H1 (cell line): Measurements from ENCODE around the gene RNF220. TPM values are rescaled to one million over a fixed set of nuclear protein-coding genes. Genes with fewer than 3 reads are reported as not detected.

Experiments
- BACH1 ChIP-seq: IDR thresholded peaks from 2 replicates; pipeline ENCODE4 v1.6.1; 2012; ENCODE audit warnings: low read length, improper control_type of control experiment
- CBX5 ChIP-seq: fragments of 300-800, 300-1000 bp; sonication (generic); IDR thresholded peaks from 2 replicates; pipeline ENCODE4 v1.7.1; 2016; ENCODE audit warnings: antibody characterized with exemption, low read length, low read depth
- GTF2F1 ChIP-seq: IDR thresholded peaks from 2 replicates; pipeline ENCODE4 v1.6.1; 2012; ENCODE audit warnings: low read depth, low read length, improper control_type of control experiment, borderline replicate concordance
- HDAC6 ChIP-seq: IDR thresholded peaks from one replicate; pipeline ENCODE4 v1.7.1; 2012; ENCODE audit warnings: low read depth, mild to moderate bottlenecking, inconsistent platforms, low read length, moderate library complexity
- KDM1A ChIP-seq: fragments of 200-600, 300-600 bp; sonication (generic); IDR thresholded peaks from 2 replicates; pipeline ENCODE4 v1.7.1; 2016; ENCODE audit warnings: mild to moderate bottlenecking, low read length, borderline replicate concordance
- KDM4A ChIP-seq: IDR thresholded peaks from one replicate; pipeline ENCODE4 v1.7.1; 2012; ENCODE audit warnings: low read depth, mild to moderate bottlenecking, moderate library complexity, low read length, inconsistent platforms; ENCODE audit not compliant: severe bottlenecking
- NANOG ChIP-seq: IDR thresholded peaks from 2 replicates; pipeline ENCODE4 v1.6.1; 2011; ENCODE audit warnings: low read length, low read depth, mild to moderate bottlenecking, inconsistent platforms; ENCODE audit not compliant: insufficient read depth, poor library complexity, severe bottlenecking
- NRF1 ChIP-seq: IDR thresholded peaks from 2 replicates; pipeline ENCODE4 v1.6.1; 2011; ENCODE audit warnings: mild to moderate bottlenecking, low read depth, low read length, improper control_type of control experiment
- YY1 ChIP-seq: IDR thresholded peaks from 2 replicates; pipeline ENCODE4 v1.6.1; 2011; ENCODE audit warnings: low read depth, mild to moderate bottlenecking, low read length
- polyA plus RNA-seq, 7 experiments: library from polyadenylated mRNA; depleted of rRNA in 3 of 7; stranded (reverse) in 5 of 7; unstranded in 2 of 7; fragments of >200 nt in 5 of 7; fragments of 200-250 nt in 2 of 7; gene quantifications; 1 replicate in 5 of 7; 2 replicates in 1 of 7; 4 replicates in 1 of 7; pipeline versions ENCODE4 v1.2.1 to v1.2.3, GENCODE V29; 2011 to 2013; ENCODE audit warnings: missing spikeins in 2 of 7, mixed read lengths in 2 of 7
- total RNA-seq: library from RNA; stranded (reverse); fragmentation: NEBNext Ultra II Directional; extraction: Animal tissue kit (Norgen Biotek cat#: 25700); gene quantifications from 2 replicates; pipeline ENCODE4 v1.2.1, GENCODE V29; 2021

The RNF220 gene
- total and polyA plus RNA-seq, 2 of the 8 experiments (the other 6 are each of a cell fraction or from before 2014, with no cell fraction given): 123 to 160 TPM

- TF ChIP-seq CBX5: no peak
- TF ChIP-seq HDAC6: no peak
- no peak for TF ChIP-seq KDM1A
- TF ChIP-seq NANOG: no peak
- TF ChIP-seq KDM4A: no peak
- no peak for TF ChIP-seq BACH1
- no peak for TF ChIP-seq YY1
- no peak for TF ChIP-seq NRF1
- TF ChIP-seq GTF2F1: no peak
- TF ChIP-seq, all 59 proteins: peak for 0
These were observed 49.3 kb upstream of the RNF220 start (continued) for GRCh38 chr1:44355582-44356305.
